ENCODE measurements around the gene UCK1.

DNA sequence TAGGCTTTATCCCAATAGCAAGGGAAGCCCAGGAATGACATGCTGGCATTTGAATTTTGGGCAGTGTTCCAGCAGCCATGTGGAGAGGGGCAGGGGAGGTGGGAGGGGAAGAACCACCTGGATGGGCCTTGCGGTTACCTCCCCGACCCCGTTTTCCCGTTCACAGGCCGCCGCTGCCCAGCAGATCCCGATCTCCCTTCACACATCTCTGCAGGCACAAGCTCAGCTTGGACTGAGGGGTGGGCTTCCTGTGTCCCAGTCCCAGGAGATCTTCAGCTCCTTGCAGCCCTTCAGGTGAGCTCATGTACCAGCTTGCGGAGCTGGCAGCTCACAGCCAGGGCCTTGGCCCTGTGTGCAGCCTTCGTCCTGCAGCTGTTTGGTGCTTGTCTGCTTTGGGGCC lies 44.1 kb downstream of the UCK1 start:
- no peak for TF ChIP-seq POLR2A (IDR thresholded peaks at IDR 0.05)
- TF ChIP-seq, protein P1, sequence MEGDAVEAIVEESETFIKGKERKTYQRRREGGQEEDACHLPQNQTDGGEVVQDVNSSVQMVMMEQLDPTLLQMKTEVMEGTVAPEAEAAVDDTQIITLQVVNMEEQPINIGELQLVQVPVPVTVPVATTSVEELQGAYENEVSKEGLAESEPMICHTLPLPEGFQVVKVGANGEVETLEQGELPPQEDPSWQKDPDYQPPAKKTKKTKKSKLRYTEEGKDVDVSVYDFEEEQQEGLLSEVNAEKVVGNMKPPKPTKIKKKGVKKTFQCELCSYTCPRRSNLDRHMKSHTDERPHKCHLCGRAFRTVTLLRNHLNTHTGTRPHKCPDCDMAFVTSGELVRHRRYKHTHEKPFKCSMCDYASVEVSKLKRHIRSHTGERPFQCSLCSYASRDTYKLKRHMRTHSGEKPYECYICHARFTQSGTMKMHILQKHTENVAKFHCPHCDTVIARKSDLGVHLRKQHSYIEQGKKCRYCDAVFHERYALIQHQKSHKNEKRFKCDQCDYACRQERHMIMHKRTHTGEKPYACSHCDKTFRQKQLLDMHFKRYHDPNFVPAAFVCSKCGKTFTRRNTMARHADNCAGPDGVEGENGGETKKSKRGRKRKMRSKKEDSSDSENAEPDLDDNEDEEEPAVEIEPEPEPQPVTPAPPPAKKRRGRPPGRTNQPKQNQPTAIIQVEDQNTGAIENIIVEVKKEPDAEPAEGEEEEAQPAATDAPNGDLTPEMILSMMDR (IDR thresholded peaks at IDR 0.05): no peak

All from esophagus squamous epithelium (tissue), 4 donors.